Activated CD8-positive, alpha-beta memory T cell treated with anti-CD3 and anti-CD28 coated beads for 24 hours (primary cell): ENCODE data around the gene ALDH2.
"Not testable (repeated sequence)": the region's sequence is repeated elsewhere in the genome, so short reads cannot be mapped to it uniquely, and the experiment has no call there.

Experiments used
- DNase-seq: peaks from one replicate; pipeline ENCODE4 v3.0.0-alpha.2; 2020

ALDH2 gene

GRCh38 chr12:111828338-111828979, 61.7 kb downstream of the ALDH2 start:
- DNase-seq = no peak

- not testable (repeated sequence) for DNase-seq
These were observed 62.9 kb downstream of the ALDH2 start for GRCh38 chr12:111829635-111830034.

- not testable (repeated sequence) for DNase-seq
These were observed 68.1 kb downstream of the ALDH2 start for GRCh38 chr12:111834740-111835386.

GRCh38 chr12:111835531-111836181, 68.9 kb downstream of the ALDH2 start:
- DNase-seq = not testable (repeated sequence)

GRCh38 chr12:111838353-111838752, 71.6 kb downstream of the ALDH2 start:
- DNase-seq = no peak

- DNase-seq = no peak
These were observed 74.1 kb downstream of the ALDH2 start for GRCh38 chr12:111840807-111841206.

- no peak for DNase-seq
These were observed 74.6 kb downstream of the ALDH2 start for GRCh38 chr12:111841236-111841749.

- peak; percentile 100 for DNase-seq
These were observed 75.2 kb downstream of the ALDH2 start, which contains the start of gene MAPKAPK5 for GRCh38 chr12:111841750-111842555. TSS of gene MAPKAPK5 (plus strand) at chr12:111842228. CDS start at chr12:111842734, 506 bp downstream.

- no peak for DNase-seq
These were observed 76.0 kb downstream of the ALDH2 start for GRCh38 chr12:111842556-111843396.

GRCh38 chr12:111846016-111846415, 79.3 kb downstream of the ALDH2 start:
- no peak for DNase-seq

GRCh38 chr12:111850526-111850925, 83.8 kb downstream of the ALDH2 start:
- DNase-seq = no peak

- no peak for DNase-seq
These were observed 91.5 kb downstream of the ALDH2 start for GRCh38 chr12:111858186-111858585.

- DNase-seq = no peak
These were observed 92.0 kb downstream of the ALDH2 start for GRCh38 chr12:111858778-111859177.

GRCh38 chr12:111864913-111865312, 98.2 kb downstream of the ALDH2 start:
- no peak for DNase-seq
